Epithelial cell of esophagus (primary cell): Measurements from ENCODE around the gene BNIP2.
"Not testable (repeated sequence)": the region's sequence is repeated elsewhere in the genome, so short reads cannot be mapped to it uniquely, and the experiment has no call there.

ENCODE experiments used
- DNase-seq: peaks from one replicate; pipeline ENCODE4 v3.0.0; 2010; ENCODE audit warnings: low read depth
- H3K4me3 ChIP-seq: 2 replicates; pipeline ENCODE4 v1.5.1; 2011; ENCODE audit warnings: mild to moderate bottlenecking, low read length, control low read depth
- TF ChIP-seq, protein P1 (sequence below): IDR thresholded peaks from 2 replicates; pipeline ENCODE4 v1.5.1; 2011; ENCODE audit warnings: low read depth, mild to moderate bottlenecking, low read length, control low read depth, inconsistent platforms; ENCODE audit not compliant: insufficient read depth; ENCODE audit errors: missing control alignments

BNIP2 gene

GRCh38 chr15:59702351-59702750 is 13.2 kb upstream of the BNIP2 start:
- DNase-seq: no peak
- TF ChIP-seq, protein P1, sequence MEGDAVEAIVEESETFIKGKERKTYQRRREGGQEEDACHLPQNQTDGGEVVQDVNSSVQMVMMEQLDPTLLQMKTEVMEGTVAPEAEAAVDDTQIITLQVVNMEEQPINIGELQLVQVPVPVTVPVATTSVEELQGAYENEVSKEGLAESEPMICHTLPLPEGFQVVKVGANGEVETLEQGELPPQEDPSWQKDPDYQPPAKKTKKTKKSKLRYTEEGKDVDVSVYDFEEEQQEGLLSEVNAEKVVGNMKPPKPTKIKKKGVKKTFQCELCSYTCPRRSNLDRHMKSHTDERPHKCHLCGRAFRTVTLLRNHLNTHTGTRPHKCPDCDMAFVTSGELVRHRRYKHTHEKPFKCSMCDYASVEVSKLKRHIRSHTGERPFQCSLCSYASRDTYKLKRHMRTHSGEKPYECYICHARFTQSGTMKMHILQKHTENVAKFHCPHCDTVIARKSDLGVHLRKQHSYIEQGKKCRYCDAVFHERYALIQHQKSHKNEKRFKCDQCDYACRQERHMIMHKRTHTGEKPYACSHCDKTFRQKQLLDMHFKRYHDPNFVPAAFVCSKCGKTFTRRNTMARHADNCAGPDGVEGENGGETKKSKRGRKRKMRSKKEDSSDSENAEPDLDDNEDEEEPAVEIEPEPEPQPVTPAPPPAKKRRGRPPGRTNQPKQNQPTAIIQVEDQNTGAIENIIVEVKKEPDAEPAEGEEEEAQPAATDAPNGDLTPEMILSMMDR: no peak
- no peak overlapping the region for H3K4me3 ChIP-seq

DNA sequence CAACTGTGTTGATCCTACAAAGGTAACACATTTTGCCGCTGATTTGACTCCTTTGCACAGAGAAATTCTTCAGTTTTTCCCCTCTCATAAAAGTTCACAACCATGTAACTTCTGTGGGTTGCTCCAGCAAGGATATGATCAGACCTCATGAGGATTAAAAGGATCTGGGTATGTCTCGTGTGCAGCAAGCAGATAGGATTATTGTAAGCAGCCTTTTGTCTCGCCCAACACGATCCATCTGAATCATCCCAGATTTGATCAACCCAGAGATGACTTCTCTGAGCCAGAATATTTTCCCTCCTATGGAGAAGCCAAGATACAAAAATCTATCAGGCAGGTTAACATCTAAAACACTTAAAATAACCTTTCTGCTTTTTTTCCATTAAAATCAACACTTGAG is 12.8 kb upstream of the BNIP2 start:
- no peak overlapping the region for H3K4me3 ChIP-seq
- TF ChIP-seq, protein P1: no peak
- peak; percentile 40 for DNase-seq

GRCh38 chr15:59699810-59700431 is 10.8 kb upstream of the BNIP2 start:
- no peak overlapping the region for H3K4me3 ChIP-seq
- DNase-seq: peak; percentile 71
- TF ChIP-seq, protein P1: no peak

GRCh38 chr15:59698065-59698464 is 8.9 kb upstream of the BNIP2 start:
- peak; percentile 43 for DNase-seq
- H3K4me3 ChIP-seq: not testable (repeated sequence)

DNA sequence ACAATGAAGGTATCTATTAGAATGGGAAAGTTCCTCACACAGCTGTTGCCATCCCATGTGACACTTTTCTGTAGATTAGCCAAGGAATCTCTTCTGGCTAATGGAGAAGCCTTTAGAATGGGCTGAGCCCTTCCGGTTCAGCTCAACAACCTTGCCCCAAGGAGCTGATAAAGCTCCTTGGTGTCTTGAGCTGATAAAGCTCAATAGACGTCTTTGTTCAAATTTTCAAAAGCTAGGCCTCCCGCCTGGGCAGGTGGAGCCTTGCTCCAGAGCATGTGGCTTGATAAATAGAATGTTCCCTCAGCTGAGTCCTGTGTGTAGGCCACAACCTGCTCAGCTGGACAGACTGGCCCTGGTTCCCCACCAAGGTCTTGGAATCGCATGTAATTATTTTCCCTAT is 7.2 kb upstream of the BNIP2 start:
- TF ChIP-seq, protein P1: no peak
- no peak overlapping the region for H3K4me3 ChIP-seq
- DNase-seq: no peak

DNA sequence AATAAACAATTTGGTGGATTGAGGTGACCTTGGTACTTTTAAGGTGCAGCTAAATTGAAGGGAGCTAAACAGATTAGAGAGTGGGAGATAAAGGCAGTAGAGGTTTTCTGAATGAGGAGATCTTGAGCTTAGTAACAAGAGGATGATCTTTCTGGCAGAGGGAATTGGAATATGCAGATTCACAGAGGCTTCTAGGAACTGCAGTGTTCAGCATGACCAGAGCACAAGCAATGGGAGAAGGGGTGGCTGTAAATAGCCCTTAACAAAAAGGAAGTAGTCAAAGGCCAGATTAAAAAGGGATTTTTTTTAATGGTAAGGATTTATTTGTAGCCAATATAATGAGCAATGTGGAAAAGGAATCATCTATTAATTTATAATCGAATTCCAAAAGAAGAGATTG is 5.7 kb upstream of the BNIP2 start:
- H3K4me3 ChIP-seq: no peak overlapping the region
- TF ChIP-seq, protein P1: no peak
- no peak for DNase-seq

DNA sequence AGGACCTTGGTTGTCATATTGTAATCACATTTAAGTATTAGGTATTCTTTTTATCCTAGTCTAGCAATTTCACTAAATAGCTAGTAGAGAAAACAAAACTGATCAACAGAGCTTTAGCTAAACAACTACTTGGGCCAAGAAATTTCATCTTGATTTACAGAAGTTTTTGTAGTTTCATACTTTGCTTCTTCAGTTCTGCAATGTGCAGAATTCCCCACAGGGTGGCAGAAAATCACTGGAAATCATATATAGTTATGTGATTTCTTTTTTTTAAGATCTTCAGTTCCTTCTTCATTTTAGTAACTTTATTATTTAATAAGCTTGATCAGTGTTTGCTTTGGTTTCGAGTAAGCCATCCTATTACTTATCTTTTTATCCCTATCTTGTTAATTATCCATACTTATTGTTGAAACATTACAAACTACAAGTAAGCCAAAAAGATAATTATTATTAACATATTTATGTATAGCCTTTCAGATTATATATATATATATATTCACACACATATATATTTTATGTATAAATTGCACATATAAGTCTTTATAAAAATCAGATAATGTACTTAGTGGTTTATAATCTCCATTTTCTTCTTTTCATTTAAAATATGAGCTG is 2.2 kb upstream of the BNIP2 start:
- TF ChIP-seq, protein P1: peak; percentile 68
- peak; percentile 62 for DNase-seq

More for the DNA sequence above, 2.2 kb upstream of the BNIP2 start:
- H3K4me3 ChIP-seq: no peak overlapping the region
